Suppressor macrophage (primary cell): Measurements from ENCODE around the gene MMP24OS.

Source experiments
- DNase-seq, 4 experiments: peaks; one replicate each; pipeline ENCODE4 v3.0.0-alpha.2; 2020 to 2022

The MMP24OS gene

DNA sequence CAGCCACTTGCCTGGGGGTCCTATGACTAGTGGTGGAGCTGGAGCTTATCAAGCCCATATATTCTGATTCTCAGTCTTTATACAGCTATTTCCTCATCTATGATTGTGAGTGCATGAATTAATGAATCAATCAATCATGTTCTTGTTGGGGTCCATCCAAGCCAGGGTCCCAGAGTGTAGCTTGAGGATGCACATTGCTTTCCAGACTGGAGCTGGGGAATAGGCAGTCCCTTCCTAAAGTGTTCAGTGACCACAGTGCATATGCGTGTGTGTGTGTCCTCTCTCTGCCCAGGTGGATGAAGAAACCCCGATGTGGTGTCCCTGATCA, 26.3 kb downstream of the MMP24OS start:
- no peak for DNase-seq

DNA sequence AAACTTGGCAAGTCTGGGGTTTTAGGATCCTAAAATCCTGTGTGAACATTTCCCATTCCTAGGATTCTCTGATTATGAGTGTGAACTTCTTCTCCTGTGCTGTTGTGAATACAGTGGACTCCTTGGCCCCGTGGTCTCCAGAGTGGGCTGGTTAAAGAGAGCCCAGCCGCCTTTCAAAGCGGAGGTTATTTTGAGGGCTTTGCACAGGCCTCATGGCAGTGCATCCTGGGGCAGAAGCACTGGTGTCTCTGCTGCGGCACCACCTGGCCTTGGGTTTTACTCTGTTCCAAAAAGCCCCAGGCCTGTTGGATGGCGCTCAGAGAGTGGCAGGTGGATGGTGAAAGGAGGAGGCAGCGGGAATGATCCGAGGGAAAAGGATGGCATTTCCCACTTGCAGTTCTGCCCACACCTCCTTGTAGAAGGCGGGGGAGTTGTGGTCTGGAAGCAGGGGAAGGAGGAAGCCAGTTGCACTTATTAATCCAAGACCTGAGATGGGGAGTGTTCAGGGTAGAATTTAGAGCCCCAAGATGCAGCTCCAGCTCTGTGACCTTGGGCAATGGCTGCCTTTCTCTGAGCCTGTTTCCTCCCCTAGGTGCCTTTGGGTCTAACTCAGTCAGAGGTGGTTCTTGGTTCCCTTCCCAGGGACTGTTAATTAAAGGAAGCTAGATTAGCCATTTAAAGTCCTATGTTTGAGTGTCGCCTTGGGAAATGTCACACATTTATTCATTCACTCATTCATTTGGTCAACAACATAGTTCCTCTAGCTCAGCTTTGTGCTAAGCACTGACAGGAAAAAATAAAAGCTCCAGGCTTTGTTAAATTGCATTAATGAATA, 29.1 kb downstream of the MMP24OS start:
- DNase-seq = no peak

DNA sequence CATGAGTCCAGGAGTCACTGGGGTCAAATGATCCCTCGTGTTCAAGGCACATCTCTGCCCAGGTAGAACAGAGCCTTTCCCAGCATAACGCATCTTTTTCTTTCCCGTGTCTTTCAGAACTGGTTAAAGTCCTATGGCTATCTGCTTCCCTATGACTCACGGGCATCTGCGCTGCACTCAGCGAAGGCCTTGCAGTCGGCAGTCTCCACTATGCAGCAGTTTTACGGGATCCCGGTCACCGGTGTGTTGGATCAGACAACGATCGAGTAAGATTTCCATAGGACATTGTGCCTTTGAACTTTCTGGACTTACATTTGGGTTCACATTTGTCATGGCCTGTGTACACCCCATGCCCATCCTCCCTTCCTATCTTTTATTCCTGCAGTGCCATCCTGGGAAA, 31.2 kb downstream of the MMP24OS start:
- no peak for DNase-seq

DNA sequence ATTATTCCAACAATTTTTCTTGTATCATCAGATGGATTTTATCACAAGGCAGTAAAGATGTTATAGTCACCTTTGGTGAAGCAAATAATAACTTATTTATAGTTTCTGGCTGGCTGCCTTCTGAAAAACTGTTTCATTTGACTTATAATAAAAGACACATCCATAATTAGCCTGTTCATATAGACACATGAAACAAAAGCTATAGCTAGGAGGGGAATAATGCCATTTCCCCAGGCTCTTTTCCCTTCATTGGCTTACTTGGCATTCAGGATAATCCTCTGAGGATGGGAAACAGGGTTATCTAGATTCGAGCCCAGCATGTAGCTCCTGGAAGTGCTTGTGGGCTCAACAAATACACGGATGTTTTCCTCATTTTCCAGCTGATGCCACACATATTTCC, 33.9 kb downstream of the MMP24OS start:
- DNase-seq = no peak

DNA sequence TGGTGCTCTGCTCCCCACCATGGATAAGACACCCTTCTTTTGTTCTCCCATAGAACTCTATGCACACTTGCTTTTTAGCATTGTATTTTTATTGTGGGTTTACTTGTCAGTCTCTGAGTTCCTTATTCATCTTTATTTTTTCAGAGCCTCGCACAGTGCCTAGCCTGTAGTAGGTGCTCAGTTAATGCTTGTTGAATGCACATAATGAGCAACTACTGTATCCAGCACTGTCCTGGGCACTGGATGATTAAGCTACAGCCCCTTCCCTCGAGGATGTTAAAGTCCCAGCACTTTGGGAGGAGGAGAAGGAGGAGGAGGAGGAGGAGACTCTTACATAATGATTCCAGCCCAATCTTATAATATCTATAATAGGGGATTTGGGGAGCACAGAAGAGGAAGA, 34.6 kb downstream of the MMP24OS start:
- DNase-seq = no peak

DNA sequence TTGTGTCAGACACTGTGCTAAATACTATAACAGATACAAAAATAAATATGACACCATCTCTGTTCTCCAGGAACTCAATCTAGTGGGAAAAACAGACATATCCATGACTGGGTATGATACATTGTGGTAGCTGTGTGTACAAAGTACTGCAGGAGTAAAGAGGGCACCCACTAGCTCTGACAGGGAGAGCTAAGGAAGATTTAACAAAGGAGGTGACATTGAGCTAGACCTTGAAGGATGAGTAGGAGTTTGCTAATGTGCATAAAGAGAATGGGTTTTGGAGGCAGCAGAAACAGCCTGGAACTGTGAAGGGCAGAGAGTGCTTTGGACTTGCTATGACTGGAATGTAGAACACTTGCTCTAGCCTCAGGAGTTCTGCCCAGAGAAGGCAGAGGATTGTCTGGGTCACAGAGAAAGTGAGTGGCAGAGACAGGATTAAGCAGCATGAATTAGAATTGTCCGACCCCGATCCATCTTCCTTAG, 37.1 kb downstream of the MMP24OS start:
- DNase-seq = no peak

DNA sequence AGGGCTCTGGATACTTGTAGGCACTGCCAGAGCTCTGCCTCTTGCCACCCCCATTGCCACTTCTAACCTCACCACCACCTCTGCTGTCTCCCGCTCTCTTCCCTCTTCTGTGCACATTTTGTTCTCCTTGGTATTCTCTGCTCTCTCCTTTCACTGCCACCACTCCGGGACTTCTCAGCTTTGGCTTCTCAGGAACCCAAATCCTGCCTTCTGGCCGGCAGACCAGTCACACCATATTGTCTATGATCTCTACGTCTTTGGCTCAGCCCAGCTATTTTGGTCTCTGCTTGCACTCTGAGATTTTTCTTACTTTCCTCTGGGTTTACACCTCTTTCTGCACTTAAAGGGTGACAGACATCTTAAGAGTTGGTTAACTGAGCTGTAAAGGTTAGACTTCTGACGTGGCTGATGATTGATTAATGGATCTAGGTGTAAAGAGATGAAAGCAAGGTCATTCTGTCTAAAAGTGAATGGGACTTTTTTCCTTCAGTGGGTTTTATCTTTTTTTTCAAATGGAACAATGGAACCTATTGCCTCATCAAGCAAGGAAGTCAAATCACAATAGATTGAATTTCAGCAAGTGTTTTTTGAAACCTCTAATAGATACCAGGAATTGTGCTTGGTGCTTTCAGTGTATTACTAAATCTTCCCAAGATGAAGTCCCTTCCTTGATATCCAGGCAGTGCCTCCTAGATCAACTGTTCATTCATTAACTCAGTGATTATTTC, 37.7 kb downstream of the MMP24OS start:
- DNase-seq = no peak

DNA sequence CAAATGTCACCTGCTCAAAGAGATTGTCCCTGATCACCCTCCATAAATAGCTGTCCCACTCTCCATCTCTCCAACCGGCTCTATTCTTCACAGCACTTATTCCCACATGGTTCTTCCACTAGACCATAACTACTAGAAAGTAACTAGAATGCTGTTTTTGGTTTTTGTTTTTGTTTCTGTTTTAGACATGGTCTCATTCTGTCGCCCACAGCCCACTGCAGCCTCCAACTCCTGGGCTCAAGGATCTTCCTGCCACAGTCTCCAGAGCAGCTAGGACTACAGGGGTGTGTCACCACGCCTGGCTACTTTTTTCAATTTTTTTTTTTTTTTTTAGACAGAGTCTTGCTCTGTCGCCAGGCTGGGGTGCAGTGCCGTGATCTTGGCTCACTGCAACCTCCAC, 39.2 kb downstream of the MMP24OS start:
- no peak for DNase-seq

DNA sequence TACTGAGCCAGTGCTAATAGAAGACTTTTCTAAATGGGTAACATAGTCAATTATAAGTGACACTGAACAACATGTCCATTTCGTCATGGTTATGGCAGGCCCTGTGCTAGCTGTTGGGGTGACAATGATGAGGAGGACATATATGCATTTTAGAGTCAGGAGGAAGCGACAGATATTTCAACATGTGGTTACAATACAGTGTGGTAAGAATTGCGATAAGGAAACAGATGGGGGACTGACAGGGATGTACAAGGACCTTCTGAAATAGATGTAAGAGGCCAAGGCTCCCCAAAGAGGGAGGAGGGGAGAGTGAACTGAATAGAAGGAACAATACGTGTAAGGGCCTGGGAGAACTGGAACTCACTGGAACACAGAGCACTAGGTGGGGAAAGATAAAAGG, 39.8 kb downstream of the MMP24OS start:
- DNase-seq = peak in 2 of 4 experiments; percentile 14 to 15

DNA sequence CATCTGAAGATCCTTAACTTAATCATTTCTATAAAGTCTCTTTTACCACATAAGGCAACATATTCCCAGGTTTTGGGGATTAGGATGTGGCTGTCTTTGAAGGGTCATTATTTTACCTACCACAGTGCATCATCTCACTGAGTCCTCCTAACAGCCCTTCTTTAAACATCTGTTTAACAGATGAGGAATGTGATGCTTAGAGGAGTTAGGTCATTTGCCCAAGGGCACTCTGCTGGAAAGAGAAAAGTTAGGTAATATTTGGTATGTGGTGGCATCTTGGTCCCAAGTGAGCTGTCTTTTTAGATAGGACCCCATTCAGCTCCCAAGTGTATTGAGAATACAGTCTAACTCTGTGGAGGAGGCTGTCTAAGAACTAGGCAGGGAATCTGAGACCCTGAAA, 40.4 kb downstream of the MMP24OS start:
- no peak for DNase-seq

DNA sequence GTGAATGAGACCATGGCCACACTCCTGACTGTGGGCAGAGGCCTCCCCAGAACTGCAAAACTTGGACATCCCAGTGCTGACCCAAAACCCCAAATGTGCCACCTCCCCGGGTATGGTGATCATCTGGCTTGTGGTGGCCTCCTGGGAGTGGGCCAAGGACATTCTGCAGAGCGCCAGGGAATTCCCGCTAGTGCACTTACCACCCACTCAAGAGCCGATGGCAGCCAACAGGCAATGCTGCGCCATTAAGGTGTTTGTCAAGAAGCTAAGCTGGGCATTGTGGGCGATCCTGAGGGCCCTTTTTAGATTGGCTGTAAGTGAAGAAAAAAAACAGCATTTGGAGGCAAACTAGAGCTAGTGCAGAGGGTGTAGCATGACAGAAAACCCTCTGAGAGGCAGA, 42.0 kb downstream of the MMP24OS start:
- no peak for DNase-seq

DNA sequence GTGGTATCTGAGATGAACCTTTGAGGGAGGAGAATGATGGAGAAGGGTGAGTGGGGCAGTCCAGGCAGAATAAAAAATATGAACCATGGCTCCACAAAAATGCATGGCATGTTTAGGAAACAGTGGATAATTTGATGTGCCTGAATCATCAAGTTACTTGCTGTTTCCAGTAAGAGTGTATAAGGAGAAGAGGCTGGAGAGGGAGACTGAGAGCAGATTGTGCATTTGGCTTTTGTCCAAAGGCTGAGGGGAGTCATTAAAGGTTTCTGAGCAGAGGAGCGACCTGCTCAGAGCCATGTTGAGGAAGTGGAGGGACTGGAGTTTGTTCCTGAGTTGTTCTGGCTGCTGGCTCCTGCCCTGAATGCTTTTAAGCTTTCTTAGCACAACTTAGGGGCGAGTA, 45.3 kb downstream of the MMP24OS start:
- no peak for DNase-seq

DNA sequence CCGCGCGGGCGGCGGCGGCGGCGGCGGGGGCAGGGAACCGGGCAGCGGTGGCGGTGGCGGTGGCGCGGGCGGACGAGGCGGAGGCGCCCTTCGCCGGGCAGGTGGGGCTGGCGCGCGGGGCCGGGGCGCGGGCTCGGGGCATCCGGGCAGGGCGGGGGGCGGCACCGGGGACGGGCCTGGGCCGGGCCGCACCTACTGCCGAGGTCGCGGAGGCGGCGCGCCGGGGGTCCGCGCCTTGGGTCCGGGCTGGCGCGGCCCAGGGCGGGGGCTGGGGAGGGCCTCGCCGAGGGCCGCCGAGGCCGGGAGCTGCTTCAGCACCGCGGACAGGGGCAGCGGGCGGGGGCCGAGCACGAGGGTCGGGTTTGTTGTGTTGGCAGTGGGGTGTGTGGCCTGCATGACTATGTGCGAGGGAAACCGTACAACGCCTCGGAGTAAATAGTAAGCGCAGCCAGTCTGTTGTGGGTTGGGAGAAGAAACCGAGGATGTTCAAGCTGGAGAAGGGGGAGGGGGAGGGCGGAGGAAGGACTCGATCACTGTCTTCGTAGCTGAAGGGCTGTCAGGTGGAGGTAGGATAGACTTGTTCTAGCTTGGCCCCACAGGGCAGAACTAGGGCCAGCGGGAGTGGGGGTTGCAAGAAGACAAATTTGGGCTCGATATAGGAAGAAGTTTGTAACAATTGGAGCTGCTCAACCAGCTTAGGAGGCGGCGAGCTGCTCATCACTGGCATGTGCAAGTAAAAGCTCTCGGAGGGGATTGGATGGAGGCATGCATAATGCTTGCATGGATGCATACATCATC, 50.8 kb downstream of the MMP24OS start:
- DNase-seq = peak; percentile 44 to 69 (median 48)
